A549 treated with Mapracorat at 1 μM for 4 hours (cell line): ENCODE measurements around the gene MEX3B. TPM values are rescaled to one million over a fixed set of nuclear protein-coding genes. Genes with fewer than 3 reads are reported as not detected.

Source experiments
- total RNA-seq: library from RNA; stranded (reverse); fragments of 200-300 nt; extraction: Qiagen RNA extraction; gene quantifications from 5 replicates; pipeline ENCODE4 v1.2.3, GENCODE V29; 2022

The MEX3B gene
- 3.5 to 5.7 TPM (median 4.9 TPM) in 5 replicates for total RNA-seq

DNA sequence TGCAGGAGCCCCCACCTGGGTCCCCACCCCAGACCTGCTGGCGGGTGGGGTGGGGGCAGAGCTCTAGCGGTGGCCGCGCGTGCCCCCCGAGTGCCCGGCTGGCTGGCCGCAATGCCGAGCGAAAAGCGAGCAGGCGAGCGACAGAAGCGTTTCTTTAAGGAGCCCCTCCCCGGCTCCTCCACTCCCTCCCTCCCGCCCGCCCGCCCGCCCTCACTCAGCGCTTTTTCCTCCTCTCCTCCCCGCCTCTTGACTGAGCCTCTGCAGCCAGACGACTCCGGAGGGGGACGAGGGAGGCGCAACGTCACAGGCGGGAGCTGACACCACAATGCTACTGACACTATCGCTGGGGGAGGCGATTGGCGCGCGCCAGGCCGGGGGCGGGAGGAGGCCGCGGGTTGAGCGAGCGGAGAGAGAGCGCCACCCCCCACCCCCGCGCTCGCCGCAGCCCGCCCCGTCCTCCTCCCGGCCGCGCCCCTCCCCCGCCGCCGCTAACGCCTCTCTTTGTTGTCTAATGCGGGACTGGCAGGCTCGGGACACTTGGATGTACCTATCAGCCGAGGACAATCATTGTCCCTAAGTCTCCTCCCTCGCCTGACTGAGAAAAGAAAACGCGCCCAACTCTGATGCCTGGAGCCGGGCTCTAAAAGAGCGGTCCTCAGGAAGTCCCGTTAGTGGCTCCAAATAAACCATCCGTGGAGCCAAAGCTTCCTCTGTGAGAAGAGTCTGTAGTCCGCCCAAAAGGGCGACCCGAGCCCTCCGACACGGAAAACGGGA is at the start of gene MEX3B:
TSS of gene MEX3B (minus strand) at position 127 of the 774 bp plus-strand sequence. CDS start 313 bp downstream, outside the sequence.

Other genes starting within 250 kb of the MEX3B start
- 22.1 to 24.3 TPM (median 22.8 TPM) in 5 replicates for gene EFL1, start 216.7 kb upstream of the MEX3B start, total RNA-seq
- gene SAXO2, start 216.8 kb upstream of the MEX3B start, total RNA-seq = 2.2 to 2.6 TPM (median 2.2 TPM) in 5 replicates